HL-60 (cell line): ENCODE results near the gene FNIP1.

Source experiments
- DNase-seq, 2 experiments: peaks; one replicate each; pipeline ENCODE4 v3.0.0-alpha.2; 2010 to 2020; ENCODE audit warnings: low read depth in 1 of 2, low spot score in 1 of 2
- H3K27ac ChIP-seq: fragments of 250-450 bp; sonication (Bioruptor Pico); replicated peaks from 2 replicates; pipeline ENCODE4 v1.5.1; 2020; ENCODE audit warnings: mild to moderate bottlenecking, moderate library complexity
- H3K27me3 ChIP-seq: fragments of 250-450 bp; sonication (Bioruptor Pico); 2 replicates; pipeline ENCODE4 v1.5.1; 2021; ENCODE audit warnings: mild to moderate bottlenecking, moderate library complexity; ENCODE audit not compliant: insufficient read depth, poor library complexity, severe bottlenecking
- H3K4me3 ChIP-seq: replicated peaks from 2 replicates; pipeline ENCODE4 v1.5.1; 2011; ENCODE audit warnings: mild to moderate bottlenecking, control low read depth, low read length; ENCODE audit not compliant: insufficient read depth
- GABPA ChIP-seq: IDR thresholded peaks from 2 replicates; pipeline ENCODE4 v1.6.1; 2012; ENCODE audit warnings: low read depth
- POLR2AphosphoS5 ChIP-seq: IDR thresholded peaks from 2 replicates; pipeline ENCODE4 v1.6.1; 2012; ENCODE audit warnings: low read depth
- SPI1 ChIP-seq: IDR thresholded peaks from 2 replicates; pipeline ENCODE4 v1.6.1; 2012; ENCODE audit warnings: low read depth, mild to moderate bottlenecking, borderline replicate concordance
- TF ChIP-seq, protein P1 (sequence below): IDR thresholded peaks from 2 replicates; pipeline ENCODE4 v1.6.1; 2012; ENCODE audit warnings: low read depth; ENCODE audit not compliant: insufficient replicate concordance
- TF ChIP-seq, protein P2 (sequence below): IDR thresholded peaks from one replicate; pipeline ENCODE4 v1.5.1; 2011; ENCODE audit warnings: low read length, control low read depth, inconsistent platforms; ENCODE audit not compliant: insufficient read depth

FNIP1 gene

DNA sequence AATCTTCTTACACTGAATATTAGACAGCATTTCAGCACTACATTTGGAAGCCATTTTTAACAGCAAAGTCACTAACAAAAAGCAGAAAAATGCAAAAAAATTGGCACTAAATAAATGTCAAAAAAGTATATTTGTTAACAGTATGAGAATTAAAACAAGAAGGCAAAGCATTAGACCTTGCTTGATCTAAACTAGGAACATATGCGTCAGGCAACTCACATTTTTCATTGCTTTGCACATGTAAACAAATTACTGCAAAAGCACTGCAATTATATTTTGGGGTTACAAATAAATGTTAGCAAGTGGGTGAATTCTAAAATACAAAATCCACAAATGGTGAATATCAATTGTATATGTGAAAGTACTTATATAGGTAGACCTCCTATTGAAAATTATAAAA is 112.8 kb downstream of the FNIP1 start:
- H3K27me3 ChIP-seq = no peaks in the 10 kb centered on the region
- H3K4me3 ChIP-seq = no peak overlapping the region
- TF ChIP-seq, protein P1, sequence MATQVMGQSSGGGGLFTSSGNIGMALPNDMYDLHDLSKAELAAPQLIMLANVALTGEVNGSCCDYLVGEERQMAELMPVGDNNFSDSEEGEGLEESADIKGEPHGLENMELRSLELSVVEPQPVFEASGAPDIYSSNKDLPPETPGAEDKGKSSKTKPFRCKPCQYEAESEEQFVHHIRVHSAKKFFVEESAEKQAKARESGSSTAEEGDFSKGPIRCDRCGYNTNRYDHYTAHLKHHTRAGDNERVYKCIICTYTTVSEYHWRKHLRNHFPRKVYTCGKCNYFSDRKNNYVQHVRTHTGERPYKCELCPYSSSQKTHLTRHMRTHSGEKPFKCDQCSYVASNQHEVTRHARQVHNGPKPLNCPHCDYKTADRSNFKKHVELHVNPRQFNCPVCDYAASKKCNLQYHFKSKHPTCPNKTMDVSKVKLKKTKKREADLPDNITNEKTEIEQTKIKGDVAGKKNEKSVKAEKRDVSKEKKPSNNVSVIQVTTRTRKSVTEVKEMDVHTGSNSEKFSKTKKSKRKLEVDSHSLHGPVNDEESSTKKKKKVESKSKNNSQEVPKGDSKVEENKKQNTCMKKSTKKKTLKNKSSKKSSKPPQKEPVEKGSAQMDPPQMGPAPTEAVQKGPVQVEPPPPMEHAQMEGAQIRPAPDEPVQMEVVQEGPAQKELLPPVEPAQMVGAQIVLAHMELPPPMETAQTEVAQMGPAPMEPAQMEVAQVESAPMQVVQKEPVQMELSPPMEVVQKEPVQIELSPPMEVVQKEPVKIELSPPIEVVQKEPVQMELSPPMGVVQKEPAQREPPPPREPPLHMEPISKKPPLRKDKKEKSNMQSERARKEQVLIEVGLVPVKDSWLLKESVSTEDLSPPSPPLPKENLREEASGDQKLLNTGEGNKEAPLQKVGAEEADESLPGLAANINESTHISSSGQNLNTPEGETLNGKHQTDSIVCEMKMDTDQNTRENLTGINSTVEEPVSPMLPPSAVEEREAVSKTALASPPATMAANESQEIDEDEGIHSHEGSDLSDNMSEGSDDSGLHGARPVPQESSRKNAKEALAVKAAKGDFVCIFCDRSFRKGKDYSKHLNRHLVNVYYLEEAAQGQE = no peak
- TF ChIP-seq GABPA (no peak), POLR2AphosphoS5 (no peak), SPI1 (no peak)
- TF ChIP-seq, protein P2, sequence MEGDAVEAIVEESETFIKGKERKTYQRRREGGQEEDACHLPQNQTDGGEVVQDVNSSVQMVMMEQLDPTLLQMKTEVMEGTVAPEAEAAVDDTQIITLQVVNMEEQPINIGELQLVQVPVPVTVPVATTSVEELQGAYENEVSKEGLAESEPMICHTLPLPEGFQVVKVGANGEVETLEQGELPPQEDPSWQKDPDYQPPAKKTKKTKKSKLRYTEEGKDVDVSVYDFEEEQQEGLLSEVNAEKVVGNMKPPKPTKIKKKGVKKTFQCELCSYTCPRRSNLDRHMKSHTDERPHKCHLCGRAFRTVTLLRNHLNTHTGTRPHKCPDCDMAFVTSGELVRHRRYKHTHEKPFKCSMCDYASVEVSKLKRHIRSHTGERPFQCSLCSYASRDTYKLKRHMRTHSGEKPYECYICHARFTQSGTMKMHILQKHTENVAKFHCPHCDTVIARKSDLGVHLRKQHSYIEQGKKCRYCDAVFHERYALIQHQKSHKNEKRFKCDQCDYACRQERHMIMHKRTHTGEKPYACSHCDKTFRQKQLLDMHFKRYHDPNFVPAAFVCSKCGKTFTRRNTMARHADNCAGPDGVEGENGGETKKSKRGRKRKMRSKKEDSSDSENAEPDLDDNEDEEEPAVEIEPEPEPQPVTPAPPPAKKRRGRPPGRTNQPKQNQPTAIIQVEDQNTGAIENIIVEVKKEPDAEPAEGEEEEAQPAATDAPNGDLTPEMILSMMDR = no peak
- no peak overlapping the region for H3K27ac ChIP-seq
- DNase-seq = no peak

GRCh38 chr5:131682826-131683225 is 114.0 kb downstream of the FNIP1 start:
- Histone ChIP-seq H3K27ac (no peak overlapping the region), H3K4me3 (no peak overlapping the region), H3K27me3 (no peaks in the 10 kb centered on the region)
- no peak for DNase-seq
- TF ChIP-seq, protein P1 = no peak
- TF ChIP-seq, protein P2 = no peak
- no peak for TF ChIP-seq POLR2AphosphoS5
- TF ChIP-seq SPI1 = no peak

GRCh38 chr5:131682175-131682574 is 114.6 kb downstream of the FNIP1 start:
- H3K4me3 ChIP-seq = no peak overlapping the region
- no peaks in the 10 kb centered on the region for H3K27me3 ChIP-seq
- H3K27ac ChIP-seq = no peak overlapping the region
- TF ChIP-seq SPI1 (no peak), GABPA (no peak), POLR2AphosphoS5 (no peak)
- TF ChIP-seq, protein P2 = no peak
- TF ChIP-seq, protein P1 = no peak
- DNase-seq = no peak
